HT1080 (cell line): Measurements from ENCODE around the gene SFTPD. TPM values are rescaled to one million over a fixed set of nuclear protein-coding genes. Genes with fewer than 3 reads are reported as not detected.
"Not testable (repeated sequence)": the region's sequence is repeated elsewhere in the genome, so short reads cannot be mapped to it uniquely, and the experiment has no call there.

Source experiments
- DNase-seq: peaks from one replicate; pipeline ENCODE4 v3.0.0-alpha.2; 2015; ENCODE audit warnings: low read depth
- polyA plus RNA-seq, 2 experiments: library from polyadenylated mRNA; depleted of rRNA; stranded (reverse); fragments of >200 nt; gene quantifications; 2 replicates each; pipeline ENCODE4 v1.2.3, GENCODE V29; 2015
- total RNA-seq: library from RNA; depleted of rRNA; stranded (reverse); fragments of >200 nt; shearing (Covaris generic); gene quantifications from 2 replicates; pipeline ENCODE4 v1.2.3, GENCODE V29; 2014; rRNA removed

Gene SFTPD
- total RNA-seq, result not detected in 2 replicates
- polyA plus RNA-seq (2015; cell fraction: cytosol; rRNA removed), result not detected in 2 replicates
- polyA plus RNA-seq (2015; cell fraction: nucleus; rRNA removed), result not detected in 2 replicates

DNA sequence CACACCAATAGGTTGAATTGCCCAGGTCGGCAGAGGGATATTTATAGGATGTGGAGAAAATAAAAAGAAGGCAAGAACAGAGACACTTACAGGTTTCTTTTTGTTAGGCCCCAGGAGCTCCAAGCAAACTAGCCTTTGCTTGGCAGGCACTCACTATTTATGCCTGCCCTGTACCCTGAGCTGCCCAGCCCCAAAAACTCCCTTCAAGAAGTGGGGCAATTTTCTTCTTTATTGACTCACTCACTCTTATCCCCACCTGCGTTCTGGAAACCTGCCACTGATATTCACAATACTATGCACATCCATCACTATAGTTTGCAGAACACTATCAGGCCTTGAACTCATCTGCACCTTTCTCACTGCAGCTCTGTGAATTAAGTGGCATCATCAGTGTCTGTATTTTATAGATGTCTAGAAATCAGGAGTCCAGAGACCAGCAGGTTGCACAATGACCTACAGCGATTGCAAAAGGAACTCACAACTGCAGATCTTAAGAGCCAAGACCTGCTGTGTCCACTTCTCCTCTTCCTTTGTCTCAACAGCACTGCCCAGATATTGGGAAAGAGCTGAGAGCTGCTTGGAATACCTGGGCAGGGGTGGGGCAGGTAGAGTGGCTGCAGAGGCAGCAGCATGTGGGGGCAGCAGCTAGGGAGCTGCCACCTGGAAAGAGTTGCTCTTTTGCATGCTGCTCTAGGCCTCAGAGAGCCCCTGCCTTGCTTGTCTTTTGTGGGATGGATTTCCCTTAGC, at the start of gene SFTPD:
TSS of gene SFTPD (minus strand) at position 130 of the 747 bp plus-strand sequence. CDS start 2,446 bp downstream, outside the sequence.
- DNase-seq, result no peak

DNA sequence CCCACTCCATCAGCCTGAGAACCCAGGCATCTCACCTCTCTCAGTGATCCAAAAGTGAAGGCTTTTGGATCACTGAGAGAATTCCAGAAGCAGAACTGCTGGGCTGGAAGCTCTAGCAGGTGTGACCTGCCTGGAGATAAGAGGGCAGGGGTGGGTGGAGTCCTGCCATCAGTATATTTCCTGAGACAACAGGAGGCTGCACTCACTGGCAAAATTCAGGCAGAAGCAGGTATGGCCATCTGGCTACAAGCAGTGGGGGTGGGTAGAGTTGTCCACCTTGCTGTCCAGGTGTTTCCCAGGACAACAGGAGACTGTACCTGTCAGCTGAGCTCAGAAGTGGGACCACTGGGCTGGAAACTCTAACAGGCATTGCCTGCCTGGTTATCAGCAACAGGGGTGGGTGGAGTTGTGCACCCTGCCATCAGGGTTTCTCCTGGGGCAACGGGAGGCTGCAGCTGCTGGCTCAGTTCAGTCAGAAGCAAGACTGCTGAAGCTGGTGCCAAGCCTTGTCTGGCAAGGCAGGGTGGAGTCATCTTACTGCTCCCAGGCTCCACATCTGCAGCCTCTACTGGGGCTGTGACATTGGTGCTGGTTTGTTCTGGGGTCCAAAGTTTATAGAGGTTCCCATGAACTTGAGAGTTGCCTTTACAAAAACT, 47.2 kb upstream of the SFTPD start:
- DNase-seq, result no peak

DNA sequence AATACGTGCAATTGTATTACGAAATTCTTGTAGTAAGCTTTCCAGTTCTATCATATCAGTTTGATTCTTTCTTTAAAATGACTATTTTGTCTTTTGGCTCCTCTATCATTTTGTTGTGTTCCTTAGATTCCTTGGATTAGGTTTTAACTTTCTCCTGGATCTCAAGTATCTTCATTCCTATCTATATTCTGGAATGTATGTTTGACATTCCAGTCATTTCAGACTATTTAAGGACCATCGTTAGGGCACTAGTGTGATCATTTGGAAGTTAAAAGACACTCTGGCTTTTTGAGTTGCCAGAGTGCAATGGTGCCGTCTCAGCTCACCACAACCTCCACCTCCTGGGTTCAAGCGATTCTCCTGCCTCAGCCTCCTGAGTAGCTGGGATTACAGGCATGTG, 45.7 kb upstream of the SFTPD start:
- DNase-seq, result no peak

DNA sequence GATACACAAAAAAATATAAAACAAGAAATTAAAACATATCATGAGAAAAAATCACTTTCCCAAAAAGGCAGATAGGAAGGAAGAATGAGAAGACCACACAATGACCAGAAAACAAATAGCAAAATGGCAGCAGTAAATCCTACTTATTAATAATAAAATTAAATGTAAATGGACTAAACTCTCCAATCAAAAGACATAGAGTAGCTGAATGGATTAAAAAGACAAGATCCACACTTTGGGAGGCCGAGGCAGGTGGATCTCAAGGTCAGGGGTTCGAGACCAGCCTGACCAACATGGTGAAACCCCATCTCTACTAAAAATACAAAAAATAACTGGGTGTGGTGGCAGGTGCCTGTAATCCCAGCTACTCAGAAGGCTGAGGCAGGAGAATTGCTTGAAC, 39.3 kb upstream of the SFTPD start:
- DNase-seq, result not testable (repeated sequence)

DNA sequence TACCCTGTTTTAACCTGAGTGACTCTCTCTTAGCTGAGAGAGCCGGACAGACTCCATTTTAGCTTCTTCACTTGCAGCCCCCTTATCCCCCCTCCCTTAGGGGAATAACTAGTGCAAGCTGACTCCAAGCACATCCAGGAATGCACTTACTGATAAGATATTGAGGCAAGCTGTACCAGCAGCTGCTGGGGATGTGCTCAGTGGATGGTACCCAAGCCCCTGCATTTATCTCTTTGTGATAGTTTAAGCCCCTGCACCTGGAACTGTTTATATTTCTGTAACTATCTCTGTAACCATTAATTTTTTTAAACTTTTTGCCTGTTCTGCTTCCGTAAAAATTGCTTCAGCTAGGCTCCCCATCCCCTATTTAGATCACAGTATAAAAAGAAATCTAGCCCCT, 37.8 kb upstream of the SFTPD start:
- DNase-seq, result not testable (repeated sequence)

DNA sequence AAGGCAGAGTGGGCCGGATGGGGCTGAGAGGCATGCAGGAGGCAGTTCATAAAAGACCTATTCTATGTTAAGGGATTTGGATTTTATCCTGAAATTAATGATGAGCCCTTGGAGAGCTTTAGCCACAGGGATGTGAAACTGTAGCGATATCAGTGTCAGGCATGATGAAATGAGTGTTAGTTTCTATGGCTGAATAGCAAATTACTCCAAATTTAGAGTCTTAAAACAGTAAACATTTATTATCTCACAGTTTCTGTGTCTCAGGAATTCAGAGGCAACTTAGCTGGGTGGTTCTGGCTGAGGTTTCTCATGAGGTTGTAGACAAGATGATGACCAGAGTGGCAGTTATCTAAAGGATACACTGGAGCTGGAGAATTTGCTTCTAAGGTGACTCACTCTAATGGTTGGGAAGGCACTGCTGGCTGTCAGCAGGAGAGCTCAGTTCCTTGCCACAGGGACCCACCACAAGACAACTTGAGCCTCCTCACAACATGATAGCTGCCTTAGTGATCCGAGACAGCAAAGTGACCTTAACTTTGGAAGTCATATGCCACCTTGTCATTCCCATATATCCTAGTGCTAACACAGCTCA, 36.7 kb upstream of the SFTPD start:
- DNase-seq, result no peak

DNA sequence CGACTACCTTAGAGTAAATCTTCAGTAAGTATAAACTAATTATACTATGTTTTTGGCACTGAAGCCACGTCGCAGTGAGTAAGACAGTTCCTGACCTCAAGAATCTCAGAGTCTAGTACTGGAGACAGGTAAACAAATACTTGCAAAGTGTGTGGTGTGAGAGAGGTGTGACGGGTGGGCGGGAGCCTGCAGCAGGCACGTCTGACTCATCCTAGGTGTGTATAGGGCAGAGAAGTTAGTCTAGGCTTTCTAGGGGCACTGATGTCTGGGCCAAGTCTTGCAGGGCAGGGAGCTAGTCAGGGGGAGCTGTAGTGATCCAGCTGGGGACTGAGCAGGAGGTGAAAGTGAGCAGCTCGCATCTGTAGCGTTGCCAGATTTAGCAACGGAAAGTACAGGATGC, 35.9 kb upstream of the SFTPD start:
- DNase-seq, result peak; percentile 15

DNA sequence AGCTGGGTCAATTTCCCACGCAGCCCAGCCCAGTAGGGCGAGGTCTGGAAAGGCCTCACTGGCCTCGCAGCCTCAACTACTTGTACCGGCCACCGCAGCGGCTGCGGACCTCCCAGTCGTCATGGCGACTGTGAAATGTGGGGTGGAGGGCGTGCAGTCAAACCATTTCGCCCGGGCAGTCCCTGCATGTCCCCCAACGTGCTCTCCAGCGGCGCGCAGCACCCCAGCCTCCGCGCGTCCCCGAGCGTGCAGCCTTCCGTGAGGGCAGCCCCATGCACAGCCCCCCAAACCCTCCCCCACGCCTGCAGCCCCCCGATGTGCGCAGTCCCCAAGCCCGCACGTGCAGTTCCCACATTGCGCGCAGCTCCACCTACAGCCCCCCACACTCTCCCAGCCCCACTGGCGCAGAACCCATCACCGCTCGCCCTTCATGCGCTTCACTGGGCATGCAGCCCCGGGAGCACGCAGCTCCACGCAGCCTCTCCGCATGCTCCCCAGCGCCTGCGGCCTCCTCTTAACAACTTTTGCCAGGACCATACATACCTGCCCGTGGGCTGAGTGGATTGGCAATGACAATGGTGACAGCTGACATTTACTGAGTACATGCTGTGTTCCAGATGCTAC, 34.5 kb upstream of the SFTPD start:
- DNase-seq, result no peak

DNA sequence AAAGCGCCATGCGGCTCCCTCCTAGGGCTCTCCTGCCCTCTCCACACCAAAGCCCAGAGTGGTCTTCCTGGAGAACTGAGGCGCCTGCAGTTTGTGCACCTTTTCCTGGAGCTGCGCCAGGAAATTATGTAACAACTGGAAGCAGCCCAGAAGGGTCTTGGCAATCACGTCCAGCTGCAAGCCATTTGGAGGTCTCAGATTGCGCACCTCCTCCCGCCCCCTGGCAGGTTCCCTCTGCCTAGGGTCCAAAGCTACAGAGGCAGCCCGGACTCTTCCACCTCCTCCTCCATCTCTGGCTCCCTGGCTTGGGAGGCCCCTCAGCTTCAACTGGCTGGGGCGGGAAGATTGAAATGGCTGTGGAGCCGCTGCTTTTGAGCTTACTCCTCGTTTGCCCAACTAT, 34.0 kb upstream of the SFTPD start:
- no peak for DNase-seq

DNA sequence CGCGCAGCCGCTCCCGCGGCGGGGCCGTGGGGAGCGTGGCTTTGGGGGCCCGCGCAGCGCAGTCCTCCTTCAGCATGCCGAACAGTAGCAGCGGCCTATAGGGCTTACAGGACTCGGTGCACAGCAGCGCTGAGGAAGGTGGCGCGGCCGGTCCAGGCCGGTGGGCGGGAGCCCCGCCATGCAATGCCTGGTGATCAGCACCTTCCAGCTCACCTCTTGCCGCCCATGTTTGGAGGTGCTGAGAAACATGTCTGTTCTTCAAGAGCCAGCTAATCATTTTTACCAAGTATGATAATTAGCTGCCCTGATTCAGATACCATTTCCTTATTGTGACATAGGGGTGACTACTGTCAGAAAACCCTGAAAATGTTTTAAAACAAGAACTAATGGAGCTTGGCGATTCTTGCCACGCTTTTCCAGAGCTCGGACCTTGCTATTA, 33.5 kb upstream of the SFTPD start:
- DNase-seq, result no peak

DNA sequence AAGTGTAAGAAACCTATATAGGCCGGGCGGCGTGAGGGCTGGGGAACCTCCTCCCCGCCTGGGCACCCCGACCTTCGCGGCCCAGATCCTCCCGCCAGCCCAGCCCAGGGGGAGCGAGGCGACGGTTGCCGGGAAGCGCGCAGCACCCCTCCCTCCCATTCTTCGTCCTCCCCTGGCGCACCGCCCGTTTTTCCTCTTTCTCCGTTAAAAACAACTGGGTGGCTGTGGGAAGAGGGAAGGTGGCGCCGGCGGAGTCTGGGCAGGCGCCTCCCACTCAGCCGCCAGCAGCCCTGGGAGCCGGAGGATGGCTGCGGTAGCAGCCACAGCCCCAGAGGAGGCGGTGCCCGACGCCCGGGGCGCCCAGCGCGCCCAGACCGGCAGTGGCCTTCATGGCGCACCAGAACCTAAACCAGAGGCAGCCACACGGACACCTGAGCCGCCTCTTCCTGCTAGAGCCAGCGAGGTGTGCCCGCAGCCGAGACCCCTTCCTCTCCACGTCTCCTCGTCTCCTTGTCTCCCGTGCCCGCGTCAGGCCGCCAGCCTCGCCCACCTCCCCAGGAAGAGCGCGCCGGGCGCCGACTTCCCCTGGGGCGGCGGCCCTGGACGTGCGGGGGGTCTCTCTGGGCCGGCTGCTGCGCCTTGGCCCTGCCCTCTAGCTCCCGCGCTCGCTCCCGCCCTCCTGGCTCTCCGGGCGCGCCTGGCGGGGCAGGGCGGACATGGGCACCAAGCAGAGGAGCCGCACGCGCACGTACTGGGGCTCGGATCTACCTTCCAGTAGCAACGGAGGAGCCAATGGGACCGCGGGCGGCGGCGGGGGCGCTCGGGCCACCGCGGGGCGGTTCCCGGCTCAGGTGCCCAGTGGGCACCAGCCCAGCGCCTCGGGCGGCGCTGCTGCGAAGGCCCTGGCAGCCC, 32.8 kb upstream of the SFTPD start:
- DNase-seq, result peak; percentile 40

DNA sequence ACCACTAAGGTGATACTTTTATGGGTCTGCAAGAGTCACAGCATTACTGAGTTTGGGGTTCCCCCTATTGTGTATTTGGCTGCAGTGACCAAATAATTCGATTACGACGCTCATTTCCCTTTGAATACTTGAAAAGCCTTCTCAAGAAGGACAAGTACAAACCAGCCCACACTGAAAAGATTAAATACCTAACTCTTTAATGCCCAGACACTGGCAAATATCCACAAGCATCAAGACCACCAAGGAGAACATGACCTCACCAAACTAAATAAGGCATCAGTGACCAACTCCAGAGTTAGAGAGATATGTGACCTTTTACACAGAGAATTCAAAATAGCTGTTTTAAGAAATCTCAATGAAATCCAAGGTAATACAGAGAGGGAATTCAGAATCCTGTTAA, 31.8 kb upstream of the SFTPD start:
- DNase-seq, result no peak

DNA sequence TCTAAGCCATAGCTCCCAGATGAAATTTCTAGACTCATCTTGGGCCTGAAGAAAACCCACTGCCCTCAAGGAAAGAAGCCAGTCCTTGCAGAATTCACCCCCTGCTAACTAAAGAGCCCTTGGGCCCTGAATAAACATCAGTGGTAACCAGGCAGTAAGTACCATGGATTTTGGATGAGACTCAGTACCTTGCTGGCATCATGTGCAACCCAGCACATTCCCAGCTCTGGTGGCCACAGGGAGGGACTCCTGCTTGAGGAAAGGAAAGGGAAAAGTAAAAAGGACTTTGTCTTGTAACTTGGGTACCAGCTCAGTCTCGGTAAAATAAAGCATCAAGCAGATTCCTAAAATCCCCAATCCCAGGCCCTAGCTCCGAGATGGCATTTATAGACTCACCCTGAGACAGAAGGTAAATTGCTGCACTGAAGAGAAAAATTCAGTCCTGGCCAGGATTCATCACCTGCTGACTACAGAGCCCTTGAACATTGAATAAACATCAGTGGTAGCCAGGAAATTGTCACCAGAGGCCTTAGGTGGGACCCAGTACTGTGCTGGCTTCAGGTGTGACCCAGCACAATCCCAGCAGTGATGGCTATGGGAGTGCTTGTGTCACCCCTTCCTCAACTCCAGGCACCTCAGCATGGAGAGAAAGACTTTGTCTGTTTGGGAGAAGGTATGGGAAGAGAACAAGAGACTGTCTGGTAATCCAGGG, 31.2 kb upstream of the SFTPD start:
- DNase-seq, result no peak

DNA sequence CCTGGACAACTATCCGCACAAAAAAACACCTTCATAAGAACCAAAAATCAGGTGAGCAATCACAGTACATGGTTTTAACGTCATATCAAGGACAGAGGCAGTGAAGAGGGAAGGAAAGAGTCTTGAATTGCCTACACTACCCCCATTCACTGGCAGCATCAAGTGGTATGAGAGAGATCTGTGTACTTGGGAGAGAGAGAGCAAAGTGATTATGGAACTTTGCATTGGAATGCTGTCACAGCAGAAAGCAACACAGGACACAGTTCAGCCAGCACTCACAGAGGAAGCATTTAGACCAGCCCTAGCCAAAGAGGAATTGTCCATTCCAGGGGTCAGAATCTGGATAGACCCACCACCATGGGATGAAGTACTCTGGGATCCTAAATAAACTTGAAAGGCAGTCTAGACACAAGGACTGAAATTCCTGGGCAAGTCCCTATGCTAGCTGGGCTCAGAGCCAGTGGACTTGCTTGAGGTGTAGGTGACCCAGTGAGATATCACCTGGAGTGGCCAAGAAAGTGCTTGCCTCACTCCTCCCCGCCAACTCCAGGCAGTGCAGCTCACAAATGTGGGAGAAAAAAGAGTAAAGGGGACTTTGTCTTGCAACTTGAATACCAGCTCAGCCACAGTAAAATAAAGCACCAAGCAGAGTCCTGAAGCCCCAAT, 30.5 kb upstream of the SFTPD start:
- no peak for DNase-seq

DNA sequence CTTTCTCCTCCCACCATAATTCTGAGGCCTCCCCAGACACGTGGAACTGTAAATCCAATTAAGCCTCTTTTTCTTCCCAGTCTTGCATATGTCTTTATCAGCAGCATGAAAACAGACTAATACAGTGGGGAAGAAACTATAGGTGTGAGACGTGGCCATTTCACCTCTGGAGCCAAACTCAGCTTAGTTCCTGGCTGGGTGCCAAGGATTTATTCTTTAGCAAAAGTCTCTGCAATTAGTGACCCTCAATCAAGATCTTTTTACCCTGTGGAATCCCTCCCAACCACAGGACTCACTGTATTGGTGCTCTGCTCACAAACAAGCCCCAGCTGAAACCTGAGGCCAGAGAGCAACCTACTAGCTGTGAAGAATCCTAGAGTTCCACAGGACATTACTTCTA, 28.1 kb upstream of the SFTPD start:
- no peak for DNase-seq

DNA sequence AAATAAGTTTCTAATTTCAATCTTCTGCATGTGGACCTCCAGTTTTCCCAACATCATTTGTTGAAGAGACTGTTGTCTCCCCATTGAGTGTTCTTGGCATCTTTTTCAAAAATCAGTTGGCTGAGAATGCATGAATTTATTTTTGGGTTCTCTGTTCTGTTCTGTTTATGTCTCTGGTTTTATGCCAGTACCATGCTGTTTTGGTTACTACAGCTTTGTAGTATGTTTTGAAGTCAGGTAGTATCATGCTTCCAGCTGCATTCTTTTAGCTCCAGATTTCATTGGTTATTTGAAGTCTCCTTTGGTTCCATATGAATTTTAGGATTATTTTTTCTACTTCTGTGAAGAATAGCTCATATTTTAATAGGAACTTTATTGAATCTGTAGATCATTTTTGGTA, 21.2 kb upstream of the SFTPD start:
- DNase-seq, result no peak

DNA sequence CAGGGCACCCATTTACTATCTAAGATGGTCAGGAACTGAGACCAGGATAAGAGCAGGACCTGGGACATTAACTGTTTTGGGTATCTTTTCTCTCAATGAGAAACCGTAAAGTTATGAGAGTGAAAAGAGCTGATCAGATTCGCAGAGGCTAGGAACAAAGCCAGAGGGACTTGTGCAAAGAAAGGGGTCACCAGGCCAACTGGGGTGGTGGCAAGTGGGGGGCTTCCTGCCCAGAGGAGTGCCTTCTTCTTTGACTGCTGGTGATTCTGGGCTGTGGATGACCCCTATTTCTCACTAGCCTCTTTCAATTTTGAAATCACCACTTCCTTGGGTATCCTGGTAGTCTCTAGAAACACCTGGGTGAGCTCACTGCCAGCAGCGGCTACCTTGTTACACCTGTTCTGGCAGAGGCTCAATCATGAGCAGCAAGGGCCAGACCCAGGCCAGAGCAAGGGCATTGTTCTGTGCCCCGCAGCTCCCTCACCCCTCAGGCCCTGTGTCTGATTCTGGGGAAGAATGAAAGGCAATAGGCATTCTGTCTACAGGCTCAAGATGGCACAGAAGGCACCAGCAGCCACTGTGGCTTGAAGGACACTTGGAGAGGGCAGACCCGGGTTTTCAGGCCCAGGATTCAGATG, 999 bp downstream of the SFTPD start:
- DNase-seq, result no peak

DNA sequence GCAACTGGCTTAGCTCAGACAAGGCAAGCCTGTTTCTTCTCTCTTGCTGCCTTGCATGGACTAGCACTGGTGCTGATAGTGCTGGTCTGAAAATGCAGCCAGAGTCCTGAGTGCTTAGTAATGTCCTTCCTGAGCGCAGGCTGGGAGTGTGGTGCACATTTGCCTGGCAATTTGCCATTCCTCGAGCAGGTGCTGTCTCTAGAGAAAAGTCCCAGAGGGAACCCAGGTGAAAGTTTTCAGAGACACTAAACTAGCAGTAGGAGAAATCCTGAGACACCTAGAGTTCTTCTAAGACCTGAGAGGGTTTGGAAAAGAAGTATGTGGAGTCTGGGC, 1.9 kb downstream of the SFTPD start:
- no peak for DNase-seq
